ENCODE results near the gene MRPS14. TPM values are rescaled to one million over a fixed set of nuclear protein-coding genes. Genes with fewer than 3 reads are reported as not detected.
A peak's percentile ranks its signal among the peaks of the same experiment; 100 is the strongest.
"Not testable (repeated sequence)": the region's sequence is repeated elsewhere in the genome, so short reads cannot be mapped to it uniquely, and the experiment has no call there.

Gene MRPS14
- total and polyA plus RNA-seq, 9 of the 15 experiments (the other 6 are each of a cell fraction or from before 2014, with no cell fraction given), result 38.1 to 231 (median 54.9) TPM

DNA sequence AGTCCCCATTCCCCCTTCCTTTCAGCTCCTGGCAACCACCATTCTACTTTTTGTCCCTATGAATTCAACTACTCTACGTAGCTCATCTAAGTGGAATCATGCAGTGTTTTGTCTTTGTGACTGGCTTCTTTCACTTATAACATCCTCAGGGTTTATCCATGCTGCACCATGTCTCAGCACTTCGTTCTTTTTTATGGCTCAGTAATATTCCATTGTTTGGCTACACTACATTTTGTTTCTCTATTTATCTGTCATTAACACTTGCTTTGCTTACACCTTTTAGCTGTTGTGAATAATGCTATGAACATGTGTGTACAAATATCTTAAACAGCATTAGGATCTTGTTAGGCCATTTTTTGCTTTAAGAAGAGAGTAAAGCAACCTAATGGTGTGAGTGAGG lies 1.5 kb upstream of the MRPS14 start (continued):
- TF ChIP-seq, protein P1, sequence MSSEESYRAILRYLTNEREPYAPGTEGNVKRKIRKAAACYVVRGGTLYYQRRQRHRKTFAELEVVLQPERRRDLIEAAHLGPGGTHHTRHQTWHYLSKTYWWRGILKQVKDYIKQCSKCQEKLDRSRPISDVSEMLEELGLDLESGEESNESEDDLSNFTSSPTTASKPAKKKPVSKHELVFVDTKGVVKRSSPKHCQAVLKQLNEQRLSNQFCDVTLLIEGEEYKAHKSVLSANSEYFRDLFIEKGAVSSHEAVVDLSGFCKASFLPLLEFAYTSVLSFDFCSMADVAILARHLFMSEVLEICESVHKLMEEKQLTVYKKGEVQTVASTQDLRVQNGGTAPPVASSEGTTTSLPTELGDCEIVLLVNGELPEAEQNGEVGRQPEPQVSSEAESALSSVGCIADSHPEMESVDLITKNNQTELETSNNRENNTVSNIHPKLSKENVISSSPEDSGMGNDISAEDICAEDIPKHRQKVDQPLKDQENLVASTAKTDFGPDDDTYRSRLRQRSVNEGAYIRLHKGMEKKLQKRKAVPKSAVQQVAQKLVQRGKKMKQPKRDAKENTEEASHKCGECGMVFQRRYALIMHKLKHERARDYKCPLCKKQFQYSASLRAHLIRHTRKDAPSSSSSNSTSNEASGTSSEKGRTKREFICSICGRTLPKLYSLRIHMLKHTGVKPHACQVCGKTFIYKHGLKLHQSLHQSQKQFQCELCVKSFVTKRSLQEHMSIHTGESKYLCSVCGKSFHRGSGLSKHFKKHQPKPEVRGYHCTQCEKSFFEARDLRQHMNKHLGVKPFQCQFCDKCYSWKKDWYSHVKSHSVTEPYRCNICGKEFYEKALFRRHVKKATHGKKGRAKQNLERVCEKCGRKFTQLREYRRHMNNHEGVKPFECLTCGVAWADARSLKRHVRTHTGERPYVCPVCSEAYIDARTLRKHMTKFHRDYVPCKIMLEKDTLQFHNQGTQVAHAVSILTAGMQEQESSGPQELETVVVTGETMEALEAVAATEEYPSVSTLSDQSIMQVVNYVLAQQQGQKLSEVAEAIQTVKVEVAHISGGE (CRISPR knock-in tag; IDR thresholded peaks at IDR 0.05), result no peak
- TF ChIP-seq, protein P2, sequence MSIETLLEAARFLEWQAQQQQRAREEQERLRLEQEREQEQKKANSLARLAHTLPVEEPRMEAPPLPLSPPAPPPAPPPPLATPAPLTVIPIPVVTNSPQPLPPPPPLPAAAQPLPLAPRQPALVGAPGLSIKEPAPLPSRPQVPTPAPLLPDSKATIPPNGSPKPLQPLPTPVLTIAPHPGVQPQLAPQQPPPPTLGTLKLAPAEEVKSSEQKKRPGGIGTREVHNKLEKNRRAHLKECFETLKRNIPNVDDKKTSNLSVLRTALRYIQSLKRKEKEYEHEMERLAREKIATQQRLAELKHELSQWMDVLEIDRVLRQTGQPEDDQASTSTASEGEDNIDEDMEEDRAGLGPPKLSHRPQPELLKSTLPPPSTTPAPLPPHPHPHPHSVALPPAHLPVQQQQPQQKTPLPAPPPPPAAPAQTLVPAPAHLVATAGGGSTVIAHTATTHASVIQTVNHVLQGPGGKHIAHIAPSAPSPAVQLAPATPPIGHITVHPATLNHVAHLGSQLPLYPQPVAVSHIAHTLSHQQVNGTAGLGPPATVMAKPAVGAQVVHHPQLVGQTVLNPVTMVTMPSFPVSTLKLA (conservative IDR thresholded peaks at IDR 0.05), result no peak
- peak in 1 of 2 experiments; percentile 52; a peak in 2 of 4 replicates for TF ChIP-seq KDM1A (IDR thresholded peaks at IDR 0.05)

DNA sequence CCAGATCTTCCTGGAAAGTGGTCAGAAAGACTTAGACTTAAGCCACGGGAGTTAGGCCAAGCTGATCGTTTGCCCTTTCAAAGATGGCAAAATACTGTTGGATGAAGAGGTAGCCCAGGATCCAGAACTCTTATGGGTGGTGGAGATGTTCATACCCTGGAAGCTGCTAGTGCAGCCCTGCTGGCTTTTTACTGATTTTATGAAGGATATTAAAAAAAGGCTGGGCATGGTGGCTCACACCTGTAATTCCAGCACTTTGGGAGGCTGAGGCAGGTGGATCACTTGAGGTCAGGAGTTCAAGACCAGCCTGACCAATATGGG lies 657 bp upstream of the MRPS14 start:
- in situ Hi-C loops (cut with MboI); FAIRE-seq: not testable (repeated sequence)
- intact Hi-C loops (cut with micrococcal nuclease), result loop anchor here (1.0 to 2.0 kb wide), 2 partner anchors 21 to 25 kb away; partner anchors contain the start of gene CACYBP

More for the DNA sequence above, 657 bp upstream of the MRPS14 start:
- CTCF ChIA-PET (ENCODE audit: low intra/inter-chr PET ratio); H3K27me3 ChIP-seq (ENCODE audit: control insufficient read depth in 2 of 2, insufficient read depth in 2 of 2, low read length in 2 of 2); H3K9me1 ChIP-seq (ENCODE audit: control insufficient read depth, insufficient read depth, low read length); H4K20me1 ChIP-seq (replicated peaks; ENCODE audit: control insufficient read depth, insufficient read depth, low read length); ATAC-seq; H3K9me3 ChIP-seq (replicated peaks; ENCODE audit: control insufficient read depth, insufficient read depth, low read depth, low read length); DNase-seq (ENCODE audit: extremely low read depth in 1 of 4, low spot score in 3 of 4): not testable (repeated sequence)
- peak overlapping the region; percentile 69 to 77; a peak in 3 of 4 replicates for H3K9ac ChIP-seq (ENCODE audit: insufficient read depth in 1 of 2, low read depth in 2 of 2, low read length in 2 of 2)
- WGBS (ENCODE audit: insufficient coverage, low coverage, missing lambda C conversion rate), result 49% methylated on average over 2 of the region's 2 CpGs
- peaks cover 38% of the 10 kb centered on the region for H3K79me2 ChIP-seq (ENCODE audit: control insufficient read depth, insufficient read depth, low read length)
- peak overlapping the region; percentile 95 for H3K4me2 ChIP-seq (ENCODE audit: insufficient read depth, low read length)
- BruUV-seq (replicated peaks), result TSS peak; percentile 98
- peak overlapping the region; percentile 95 for H2AFZ ChIP-seq (ENCODE audit: low read depth, low read length)
- H3K4me3 ChIP-seq, result peak overlapping the region; percentile 79
- H3K27ac ChIP-seq (ENCODE audit: extremely low read depth, low read depth, low read length), result peak overlapping the region; percentile 79
- TF ChIP-seq PURB (CRISPR knock-in tag; IDR thresholded peaks at IDR 0.05; ENCODE audit: low read depth) (0 out of 2 replicates have a peak, but pooled peaks have one; percentile 54), BRD9 (IDR thresholded peaks at IDR 0.05; ENCODE audit: low read depth, partially characterized antibody) (peak; percentile 6), ZNF589 (CRISPR knock-in tag; IDR thresholded peaks at IDR 0.05; ENCODE audit: low read depth) (0 out of 2 replicates have a peak, but pooled peaks have one; percentile 16), ZNF41 (CRISPR knock-in tag; conservative IDR thresholded peaks at IDR 0.05) (peak; percentile 34; the same call in 1 of the 2 replicates)
- TF ChIP-seq, protein P3, sequence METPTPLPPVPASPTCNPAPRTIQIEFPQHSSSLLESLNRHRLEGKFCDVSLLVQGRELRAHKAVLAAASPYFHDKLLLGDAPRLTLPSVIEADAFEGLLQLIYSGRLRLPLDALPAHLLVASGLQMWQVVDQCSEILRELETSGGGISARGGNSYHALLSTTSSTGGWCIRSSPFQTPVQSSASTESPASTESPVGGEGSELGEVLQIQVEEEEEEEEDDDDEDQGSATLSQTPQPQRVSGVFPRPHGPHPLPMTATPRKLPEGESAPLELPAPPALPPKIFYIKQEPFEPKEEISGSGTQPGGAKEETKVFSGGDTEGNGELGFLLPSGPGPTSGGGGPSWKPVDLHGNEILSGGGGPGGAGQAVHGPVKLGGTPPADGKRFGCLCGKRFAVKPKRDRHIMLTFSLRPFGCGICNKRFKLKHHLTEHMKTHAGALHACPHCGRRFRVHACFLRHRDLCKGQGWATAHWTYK (CRISPR knock-in tag; IDR thresholded peaks at IDR 0.05), result 0 out of 2 replicates have a peak, but pooled peaks have one; percentile 13
- H3K36me3 ChIP-seq (ENCODE audit: control insufficient read depth, insufficient read depth, low read length), result peaks cover 23% of the 10 kb centered on the region
- peaks cover 4 to 11% of the 10 kb centered on the region in 2 experiments; a peak in 4 of 5 replicates for H3K4me1 ChIP-seq (replicated peaks in 1 of 2; ENCODE audit: control insufficient read depth in 2 of 2, insufficient read depth in 2 of 2, low read length in 2 of 2)
- POLR2A ChIA-PET, result interaction anchor here (0.6 to 3.5 kb wide), 22 partner anchors 8 to 1156 kb away, joined by 3 to 65 read pairs (median 4); partner anchors contain the start of genes CACYBP, GAS5 and ZBTB37

All from K562 (cell line).